SK-N-SH treated with all-trans-retinoic acid at 6 μM for 48 hours (cell line): ENCODE measurements around the gene SORCS2.

ENCODE experiments used
- ARNTL ChIP-seq: fragments of 450-650 bp; formaldehyde crosslinking; IDR thresholded peaks from 2 replicates; pipeline ENCODE4 v1.5.0; 2020; ENCODE audit warnings: low read depth, mild to moderate bottlenecking, moderate library complexity, borderline replicate concordance
- CSDC2 ChIP-seq: fragments of 250-450 bp; sonication (Bioruptor Pico); IDR thresholded peaks from 2 replicates; pipeline ENCODE4 v1.5.0; 2020; ENCODE audit warnings: mild to moderate bottlenecking, moderate library complexity
- ESRRG ChIP-seq: fragments of 250-450 bp; sonication (Bioruptor Pico); IDR thresholded peaks from 2 replicates; pipeline ENCODE4 v1.6.1; 2021; ENCODE audit warnings: mild to moderate bottlenecking
- OSR1 ChIP-seq: fragments of 250-450 bp; sonication (Bioruptor Pico); IDR thresholded peaks from 2 replicates; pipeline ENCODE4 v1.8.0; 2022; ENCODE audit warnings: moderate library complexity, mild to moderate bottlenecking, inconsistent platforms
- PPARA ChIP-seq: fragments of 250-450 bp; sonication (Bioruptor Pico); IDR thresholded peaks from 2 replicates; pipeline ENCODE4 v1.5.0; 2020; ENCODE audit warnings: mild to moderate bottlenecking, borderline replicate concordance
- RARB ChIP-seq: fragments of 250-450 bp; sonication (Bioruptor Pico); IDR thresholded peaks from 2 replicates; pipeline ENCODE4 v1.8.0; 2021; ENCODE audit warnings: mild to moderate bottlenecking, moderate library complexity
- TCF4 ChIP-seq: fragments of 250-450 bp; sonication (Bioruptor Pico); IDR thresholded peaks from 2 replicates; pipeline ENCODE4 v1.8.0; 2021; ENCODE audit warnings: mild to moderate bottlenecking, moderate library complexity, borderline replicate concordance
- ZFP3 ChIP-seq: fragments of 250-450 bp; sonication (Bioruptor Pico); IDR thresholded peaks from 2 replicates; pipeline ENCODE4 v1.5.0; 2020; ENCODE audit warnings: mild to moderate bottlenecking, moderate library complexity
- ZFP30 ChIP-seq: fragments of 450-650 bp; formaldehyde crosslinking; IDR thresholded peaks from 2 replicates; pipeline ENCODE4 v1.5.0; 2022; ENCODE audit warnings: mild to moderate bottlenecking, moderate library complexity
- TF ChIP-seq, protein P1 (sequence below): fragments of 250-450 bp; sonication (Bioruptor Pico); IDR thresholded peaks from 2 replicates; pipeline ENCODE4 v1.5.0; 2020; ENCODE audit warnings: mild to moderate bottlenecking, moderate library complexity
- TF ChIP-seq, protein P2 (sequence below): fragments of 250-450 bp; sonication (Bioruptor Pico); IDR thresholded peaks from 2 replicates; pipeline ENCODE4 v1.5.1; 2020; ENCODE audit warnings: low read depth, mild to moderate bottlenecking, moderate library complexity
- TF ChIP-seq, protein P3 (sequence below): fragments of 250-450 bp; sonication (Bioruptor Pico); IDR thresholded peaks from 2 replicates; pipeline ENCODE4 v1.8.0; 2021; ENCODE audit warnings: low read depth, mild to moderate bottlenecking, moderate library complexity, borderline replicate concordance
- TF ChIP-seq, protein P4 (sequence below): fragments of 250-450 bp; sonication (Bioruptor Pico); IDR thresholded peaks from 2 replicates; pipeline ENCODE4 v1.8.0; 2020; ENCODE audit warnings: mild to moderate bottlenecking, moderate library complexity, borderline replicate concordance
- TF ChIP-seq, protein P5 (sequence below): fragments of 250-450 bp; sonication (Bioruptor Pico); IDR thresholded peaks from 2 replicates; pipeline ENCODE4 v1.5.1; 2021; ENCODE audit warnings: mild to moderate bottlenecking, moderate library complexity

DNA sequence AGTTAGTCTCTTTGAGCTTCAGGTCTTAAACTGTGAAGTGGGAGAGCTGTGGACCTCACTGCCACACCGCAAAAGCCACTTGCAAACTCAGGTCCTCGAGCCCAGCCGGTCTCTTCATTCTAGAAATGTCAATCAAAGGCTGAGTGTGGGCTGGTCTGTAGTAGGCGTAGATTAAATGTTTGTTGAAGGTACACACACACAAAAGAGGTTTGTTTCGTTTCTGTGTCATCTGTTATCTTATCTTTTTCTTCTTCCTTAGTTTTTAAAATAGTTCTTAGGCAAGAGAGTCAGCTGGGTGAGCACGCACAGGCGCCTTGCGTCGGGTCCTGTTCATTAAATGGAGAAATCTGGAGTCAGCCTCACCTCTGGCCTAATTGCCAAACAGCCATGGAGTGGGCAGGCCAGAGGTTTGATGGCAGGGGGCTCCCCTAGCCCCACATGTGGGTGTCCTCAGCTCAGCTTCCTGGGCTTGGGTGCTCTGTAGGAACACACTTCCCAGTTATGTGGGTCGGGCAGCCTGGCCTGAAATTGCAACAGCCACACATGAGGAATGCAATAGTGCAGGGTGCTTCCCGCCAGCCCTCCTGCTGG is 243.2 kb downstream of the SORCS2 start:
- TF ChIP-seq, protein P1, sequence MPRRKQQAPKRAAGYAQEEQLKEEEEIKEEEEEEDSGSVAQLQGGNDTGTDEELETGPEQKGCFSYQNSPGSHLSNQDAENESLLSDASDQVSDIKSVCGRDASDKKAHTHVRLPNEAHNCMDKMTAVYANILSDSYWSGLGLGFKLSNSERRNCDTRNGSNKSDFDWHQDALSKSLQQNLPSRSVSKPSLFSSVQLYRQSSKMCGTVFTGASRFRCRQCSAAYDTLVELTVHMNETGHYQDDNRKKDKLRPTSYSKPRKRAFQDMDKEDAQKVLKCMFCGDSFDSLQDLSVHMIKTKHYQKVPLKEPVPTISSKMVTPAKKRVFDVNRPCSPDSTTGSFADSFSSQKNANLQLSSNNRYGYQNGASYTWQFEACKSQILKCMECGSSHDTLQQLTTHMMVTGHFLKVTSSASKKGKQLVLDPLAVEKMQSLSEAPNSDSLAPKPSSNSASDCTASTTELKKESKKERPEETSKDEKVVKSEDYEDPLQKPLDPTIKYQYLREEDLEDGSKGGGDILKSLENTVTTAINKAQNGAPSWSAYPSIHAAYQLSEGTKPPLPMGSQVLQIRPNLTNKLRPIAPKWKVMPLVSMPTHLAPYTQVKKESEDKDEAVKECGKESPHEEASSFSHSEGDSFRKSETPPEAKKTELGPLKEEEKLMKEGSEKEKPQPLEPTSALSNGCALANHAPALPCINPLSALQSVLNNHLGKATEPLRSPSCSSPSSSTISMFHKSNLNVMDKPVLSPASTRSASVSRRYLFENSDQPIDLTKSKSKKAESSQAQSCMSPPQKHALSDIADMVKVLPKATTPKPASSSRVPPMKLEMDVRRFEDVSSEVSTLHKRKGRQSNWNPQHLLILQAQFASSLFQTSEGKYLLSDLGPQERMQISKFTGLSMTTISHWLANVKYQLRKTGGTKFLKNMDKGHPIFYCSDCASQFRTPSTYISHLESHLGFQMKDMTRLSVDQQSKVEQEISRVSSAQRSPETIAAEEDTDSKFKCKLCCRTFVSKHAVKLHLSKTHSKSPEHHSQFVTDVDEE (CRISPR knock-in tag) = no peak
- TF ChIP-seq, protein P2, sequence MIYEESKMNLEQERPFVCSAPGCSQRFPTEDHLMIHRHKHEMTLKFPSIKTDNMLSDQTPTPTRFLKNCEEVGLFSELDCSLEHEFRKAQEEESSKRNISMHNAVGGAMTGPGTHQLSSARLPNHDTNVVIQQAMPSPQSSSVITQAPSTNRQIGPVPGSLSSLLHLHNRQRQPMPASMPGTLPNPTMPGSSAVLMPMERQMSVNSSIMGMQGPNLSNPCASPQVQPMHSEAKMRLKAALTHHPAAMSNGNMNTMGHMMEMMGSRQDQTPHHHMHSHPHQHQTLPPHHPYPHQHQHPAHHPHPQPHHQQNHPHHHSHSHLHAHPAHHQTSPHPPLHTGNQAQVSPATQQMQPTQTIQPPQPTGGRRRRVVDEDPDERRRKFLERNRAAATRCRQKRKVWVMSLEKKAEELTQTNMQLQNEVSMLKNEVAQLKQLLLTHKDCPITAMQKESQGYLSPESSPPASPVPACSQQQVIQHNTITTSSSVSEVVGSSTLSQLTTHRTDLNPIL (CRISPR knock-in tag) = no peak
- TF ChIP-seq, protein P3, sequence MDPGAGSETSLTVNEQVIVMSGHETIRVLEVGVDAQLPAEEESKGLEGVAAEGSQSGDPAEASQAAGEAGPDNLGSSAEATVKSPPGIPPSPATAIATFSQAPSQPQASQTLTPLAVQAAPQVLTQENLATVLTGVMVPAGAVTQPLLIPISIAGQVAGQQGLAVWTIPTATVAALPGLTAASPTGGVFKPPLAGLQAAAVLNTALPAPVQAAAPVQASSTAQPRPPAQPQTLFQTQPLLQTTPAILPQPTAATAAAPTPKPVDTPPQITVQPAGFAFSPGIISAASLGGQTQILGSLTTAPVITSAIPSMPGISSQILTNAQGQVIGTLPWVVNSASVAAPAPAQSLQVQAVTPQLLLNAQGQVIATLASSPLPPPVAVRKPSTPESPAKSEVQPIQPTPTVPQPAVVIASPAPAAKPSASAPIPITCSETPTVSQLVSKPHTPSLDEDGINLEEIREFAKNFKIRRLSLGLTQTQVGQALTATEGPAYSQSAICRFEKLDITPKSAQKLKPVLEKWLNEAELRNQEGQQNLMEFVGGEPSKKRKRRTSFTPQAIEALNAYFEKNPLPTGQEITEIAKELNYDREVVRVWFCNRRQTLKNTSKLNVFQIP (CRISPR knock-in tag) = no peak
- no peak for TF ChIP-seq ARNTL (CRISPR knock-in tag)
- TF ChIP-seq, protein P4, sequence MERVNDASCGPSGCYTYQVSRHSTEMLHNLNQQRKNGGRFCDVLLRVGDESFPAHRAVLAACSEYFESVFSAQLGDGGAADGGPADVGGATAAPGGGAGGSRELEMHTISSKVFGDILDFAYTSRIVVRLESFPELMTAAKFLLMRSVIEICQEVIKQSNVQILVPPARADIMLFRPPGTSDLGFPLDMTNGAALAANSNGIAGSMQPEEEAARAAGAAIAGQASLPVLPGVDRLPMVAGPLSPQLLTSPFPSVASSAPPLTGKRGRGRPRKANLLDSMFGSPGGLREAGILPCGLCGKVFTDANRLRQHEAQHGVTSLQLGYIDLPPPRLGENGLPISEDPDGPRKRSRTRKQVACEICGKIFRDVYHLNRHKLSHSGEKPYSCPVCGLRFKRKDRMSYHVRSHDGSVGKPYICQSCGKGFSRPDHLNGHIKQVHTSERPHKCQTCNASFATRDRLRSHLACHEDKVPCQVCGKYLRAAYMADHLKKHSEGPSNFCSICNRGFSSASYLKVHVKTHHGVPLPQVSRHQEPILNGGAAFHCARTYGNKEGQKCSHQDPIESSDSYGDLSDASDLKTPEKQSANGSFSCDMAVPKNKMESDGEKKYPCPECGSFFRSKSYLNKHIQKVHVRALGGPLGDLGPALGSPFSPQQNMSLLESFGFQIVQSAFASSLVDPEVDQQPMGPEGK (CRISPR knock-in tag) = no peak
- no peak for TF ChIP-seq ZFP30 (CRISPR knock-in tag)
- TF ChIP-seq CSDC2 = no peak
- no peak for TF ChIP-seq RARB (CRISPR knock-in tag)
- TF ChIP-seq, protein P5, sequence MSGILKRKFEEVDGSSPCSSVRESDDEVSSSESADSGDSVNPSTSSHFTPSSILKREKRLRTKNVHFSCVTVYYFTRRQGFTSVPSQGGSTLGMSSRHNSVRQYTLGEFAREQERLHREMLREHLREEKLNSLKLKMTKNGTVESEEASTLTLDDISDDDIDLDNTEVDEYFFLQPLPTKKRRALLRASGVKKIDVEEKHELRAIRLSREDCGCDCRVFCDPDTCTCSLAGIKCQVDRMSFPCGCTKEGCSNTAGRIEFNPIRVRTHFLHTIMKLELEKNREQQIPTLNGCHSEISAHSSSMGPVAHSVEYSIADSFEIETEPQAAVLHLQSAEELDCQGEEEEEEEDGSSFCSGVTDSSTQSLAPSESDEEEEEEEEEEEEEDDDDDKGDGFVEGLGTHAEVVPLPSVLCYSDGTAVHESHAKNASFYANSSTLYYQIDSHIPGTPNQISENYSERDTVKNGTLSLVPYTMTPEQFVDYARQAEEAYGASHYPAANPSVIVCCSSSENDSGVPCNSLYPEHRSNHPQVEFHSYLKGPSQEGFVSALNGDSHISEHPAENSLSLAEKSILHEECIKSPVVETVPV (CRISPR knock-in tag) = no peak
- no peak for TF ChIP-seq TCF4 (CRISPR knock-in tag)
- TF ChIP-seq ZFP3 = no peak
- no peak for TF ChIP-seq OSR1 (CRISPR knock-in tag)
- TF ChIP-seq ESRRG (CRISPR knock-in tag) = no peak
- TF ChIP-seq PPARA (CRISPR knock-in tag) = no peak
